ENCODE data around the gene ALOXE3.

Gene ALOXE3

DNA sequence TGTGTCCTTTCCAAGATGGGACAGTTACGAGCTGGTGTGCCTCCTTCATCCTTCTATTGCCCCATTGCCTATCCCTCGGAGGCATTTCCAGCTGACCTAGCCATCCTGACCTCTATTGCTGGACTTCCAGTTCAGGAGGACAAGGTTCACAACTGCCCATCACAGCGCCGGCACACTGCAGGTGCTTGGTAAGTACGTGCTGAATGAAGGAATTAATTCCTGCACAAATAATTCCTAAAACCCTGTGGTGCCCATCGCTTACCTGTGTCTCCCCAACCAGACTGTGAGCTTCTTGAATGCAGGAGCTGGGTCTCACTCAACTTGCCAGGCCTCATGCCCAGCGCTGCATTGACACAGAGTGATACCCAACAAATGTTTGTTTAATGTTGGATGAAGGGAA lies 66.5 kb downstream of the ALOXE3 start:
- Histone ChIP-seq H3K4me3 (ENCODE audit: low read depth, low read length) (no peak overlapping the region), H3K36me3 (no peaks in the 10 kb centered on the region), H3K9me3 (no peaks in the 10 kb centered on the region), H3K27me3 (no peaks in the 10 kb centered on the region), H3K4me1 (no peaks in the 10 kb centered on the region)
- DNase-seq: no peak
- TF ChIP-seq, protein P1, sequence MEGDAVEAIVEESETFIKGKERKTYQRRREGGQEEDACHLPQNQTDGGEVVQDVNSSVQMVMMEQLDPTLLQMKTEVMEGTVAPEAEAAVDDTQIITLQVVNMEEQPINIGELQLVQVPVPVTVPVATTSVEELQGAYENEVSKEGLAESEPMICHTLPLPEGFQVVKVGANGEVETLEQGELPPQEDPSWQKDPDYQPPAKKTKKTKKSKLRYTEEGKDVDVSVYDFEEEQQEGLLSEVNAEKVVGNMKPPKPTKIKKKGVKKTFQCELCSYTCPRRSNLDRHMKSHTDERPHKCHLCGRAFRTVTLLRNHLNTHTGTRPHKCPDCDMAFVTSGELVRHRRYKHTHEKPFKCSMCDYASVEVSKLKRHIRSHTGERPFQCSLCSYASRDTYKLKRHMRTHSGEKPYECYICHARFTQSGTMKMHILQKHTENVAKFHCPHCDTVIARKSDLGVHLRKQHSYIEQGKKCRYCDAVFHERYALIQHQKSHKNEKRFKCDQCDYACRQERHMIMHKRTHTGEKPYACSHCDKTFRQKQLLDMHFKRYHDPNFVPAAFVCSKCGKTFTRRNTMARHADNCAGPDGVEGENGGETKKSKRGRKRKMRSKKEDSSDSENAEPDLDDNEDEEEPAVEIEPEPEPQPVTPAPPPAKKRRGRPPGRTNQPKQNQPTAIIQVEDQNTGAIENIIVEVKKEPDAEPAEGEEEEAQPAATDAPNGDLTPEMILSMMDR (IDR thresholded peaks at IDR 0.05; ENCODE audit: low read depth, low read length): no peak

DNA sequence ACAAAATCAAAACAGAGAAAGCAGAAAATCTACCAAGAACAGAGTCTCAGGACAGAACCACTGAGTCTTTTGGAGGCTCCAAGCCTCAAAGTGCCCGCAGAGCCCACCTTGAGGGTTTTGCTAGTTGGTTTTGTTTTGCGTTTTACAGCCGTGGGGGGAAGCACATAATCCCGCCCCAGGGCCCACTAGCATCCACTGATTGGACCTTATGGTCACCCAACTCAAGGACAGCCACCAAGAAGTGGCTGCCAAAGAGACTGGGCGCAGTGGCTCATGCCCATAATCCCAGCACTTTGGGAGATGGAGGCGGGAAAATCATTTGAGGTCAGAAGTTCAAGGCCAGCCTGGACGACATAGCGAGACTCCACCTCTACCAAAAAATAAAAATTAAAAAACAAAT lies 69.6 kb downstream of the ALOXE3 start:
- no peak for DNase-seq
- no peaks in the 10 kb centered on the region for H3K9me3 ChIP-seq
- TF ChIP-seq, protein P1 (IDR thresholded peaks at IDR 0.05; ENCODE audit: low read depth, low read length): no peak
- no peaks in the 10 kb centered on the region for H3K27me3 ChIP-seq
- no peaks in the 10 kb centered on the region for H3K36me3 ChIP-seq
- no peaks in the 10 kb centered on the region for H3K4me1 ChIP-seq
- H3K4me3 ChIP-seq (ENCODE audit: low read depth, low read length): no peak overlapping the region

DNA sequence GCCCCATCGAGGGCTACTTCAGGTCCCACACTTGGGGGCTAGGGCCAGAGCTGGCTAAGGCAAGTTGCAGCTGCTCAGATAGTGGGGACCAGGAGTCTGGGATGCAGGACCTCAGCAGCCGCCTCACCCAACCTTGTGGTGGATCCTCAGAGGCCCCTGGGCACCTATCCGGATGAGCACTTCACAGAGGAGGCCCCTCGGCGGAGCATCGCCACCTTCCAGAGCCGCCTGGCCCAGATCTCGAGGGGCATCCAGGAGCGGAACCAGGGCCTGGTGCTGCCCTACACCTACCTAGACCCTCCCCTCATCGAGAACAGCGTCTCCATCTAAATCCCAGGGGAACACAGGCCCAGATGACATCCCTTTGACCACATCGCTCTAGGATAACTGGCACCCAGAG lies 70.1 kb downstream of the ALOXE3 start:
- Histone ChIP-seq H3K27me3 (no peaks in the 10 kb centered on the region), H3K4me1 (no peaks in the 10 kb centered on the region), H3K36me3 (no peaks in the 10 kb centered on the region), H3K9me3 (no peaks in the 10 kb centered on the region), H3K4me3 (ENCODE audit: low read depth, low read length) (no peak overlapping the region)
- TF ChIP-seq, protein P1 (IDR thresholded peaks at IDR 0.05; ENCODE audit: low read depth, low read length): no peak
- DNase-seq: no peak

DNA sequence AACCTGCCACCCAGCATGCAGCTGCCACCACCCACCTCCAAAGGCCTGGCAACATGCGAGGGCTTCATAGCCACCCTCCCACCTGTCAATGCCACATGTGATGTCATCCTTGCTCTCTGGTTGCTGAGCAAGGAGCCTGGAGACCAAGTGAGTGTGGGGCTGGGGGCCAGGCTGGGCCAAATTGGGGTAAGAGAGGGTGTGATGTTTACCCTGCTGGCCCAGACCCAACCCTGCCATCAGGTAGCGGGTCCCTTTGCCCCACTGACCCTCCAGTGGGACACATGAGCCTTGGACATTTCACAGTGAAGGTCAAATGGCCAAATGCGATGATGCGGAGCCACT lies 70.6 kb downstream of the ALOXE3 start:
- no peaks in the 10 kb centered on the region for H3K4me1 ChIP-seq
- no peak overlapping the region for H3K4me3 ChIP-seq (ENCODE audit: low read depth, low read length)
- H3K9me3 ChIP-seq: no peaks in the 10 kb centered on the region
- H3K27me3 ChIP-seq: no peaks in the 10 kb centered on the region
- no peaks in the 10 kb centered on the region for H3K36me3 ChIP-seq
- no peak for DNase-seq
- TF ChIP-seq, protein P1 (IDR thresholded peaks at IDR 0.05; ENCODE audit: low read depth, low read length): no peak

DNA sequence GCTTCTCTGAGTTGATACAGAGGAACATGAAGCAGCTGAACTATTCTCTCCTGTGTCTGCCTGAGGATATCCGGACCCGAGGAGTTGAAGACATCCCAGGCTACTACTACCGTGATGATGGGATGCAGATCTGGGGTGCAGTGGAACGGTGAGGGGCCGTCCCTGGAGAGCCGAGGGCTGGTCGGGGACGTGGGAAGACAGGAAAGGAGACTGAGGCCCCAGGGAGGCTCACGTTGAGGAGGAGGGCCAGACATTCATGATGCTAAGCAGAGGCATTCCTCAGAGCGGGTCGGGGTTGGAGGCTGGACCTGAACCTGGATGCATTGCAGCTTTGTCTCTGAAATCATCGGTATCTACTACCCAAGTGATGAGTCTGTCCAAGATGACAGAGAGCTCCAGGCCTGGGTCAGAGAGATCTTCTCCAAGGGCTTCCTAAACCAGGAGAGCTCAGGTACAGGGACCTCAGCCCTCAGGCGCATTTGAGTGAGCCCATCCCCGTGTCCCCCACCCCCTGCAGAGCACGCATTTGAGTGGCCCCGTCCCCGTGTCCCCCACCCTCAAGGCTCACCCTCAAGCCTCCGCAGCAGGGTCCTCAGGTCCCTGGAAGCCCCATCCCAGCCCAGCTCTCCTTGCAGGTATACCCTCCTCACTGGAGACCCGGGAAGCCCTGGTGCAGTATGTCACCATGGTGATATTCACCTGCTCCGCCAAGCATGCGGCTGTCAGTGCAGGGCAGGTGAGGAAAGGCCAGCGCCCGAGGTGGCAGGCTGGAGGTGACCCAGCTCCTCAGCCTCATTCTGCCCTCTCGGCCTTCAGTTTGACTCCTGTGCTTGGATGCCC lies 71.2 kb downstream of the ALOXE3 start:
- no peaks in the 10 kb centered on the region for H3K9me3 ChIP-seq
- no peak overlapping the region for H3K4me3 ChIP-seq (ENCODE audit: low read depth, low read length)
- H3K27me3 ChIP-seq: no peaks in the 10 kb centered on the region
- H3K36me3 ChIP-seq: no peaks in the 10 kb centered on the region
- DNase-seq: no peak
- TF ChIP-seq, protein P1 (IDR thresholded peaks at IDR 0.05; ENCODE audit: low read depth, low read length): no peak
- H3K4me1 ChIP-seq: no peaks in the 10 kb centered on the region

DNA sequence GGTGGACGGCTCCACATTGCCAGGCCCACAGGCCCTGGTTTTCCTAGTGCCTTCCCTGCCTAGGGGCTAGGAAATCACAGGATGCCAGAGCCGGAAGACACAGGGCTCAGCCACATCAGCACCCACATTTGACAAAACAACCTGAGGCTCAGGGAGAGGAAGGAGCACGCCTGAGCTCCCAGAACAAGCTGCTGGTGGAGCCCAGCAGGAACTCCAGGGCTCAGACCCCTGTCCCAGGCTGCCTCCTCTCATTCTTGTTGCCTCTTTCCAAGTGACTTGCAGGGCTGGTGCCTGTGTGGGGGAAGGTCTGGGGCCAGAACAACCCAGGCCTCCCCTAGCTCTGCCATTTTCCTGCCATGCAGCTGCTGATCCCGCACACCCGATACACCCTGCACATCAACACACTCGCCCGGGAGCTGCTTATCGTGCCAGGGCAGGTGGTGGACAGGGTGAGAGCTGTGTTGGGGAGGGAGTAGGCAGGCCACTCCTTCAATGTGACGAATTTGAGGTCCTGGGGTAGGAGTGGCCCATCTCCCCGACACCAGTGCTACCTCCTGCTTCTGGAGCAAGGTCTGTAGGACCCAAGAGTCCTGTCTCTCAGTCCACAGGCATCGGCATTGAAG lies 71.9 kb downstream of the ALOXE3 start:
- H3K27me3 ChIP-seq: no peaks in the 10 kb centered on the region
- H3K4me1 ChIP-seq: no peaks in the 10 kb centered on the region
- TF ChIP-seq, protein P1 (IDR thresholded peaks at IDR 0.05; ENCODE audit: low read depth, low read length): no peak
- no peaks in the 10 kb centered on the region for H3K9me3 ChIP-seq
- no peak for DNase-seq
- H3K4me3 ChIP-seq (ENCODE audit: low read depth, low read length): no peak overlapping the region
- H3K36me3 ChIP-seq: no peaks in the 10 kb centered on the region

Data from BE2C (cell line).